Cardiac muscle cell (in vitro differentiated cells and primary cell): Measurements from ENCODE around the gene EML3. TPM values are rescaled to one million over a fixed set of nuclear protein-coding genes. Genes with fewer than 3 reads are reported as not detected.

Experiments
- DNase-seq, 2 donors: peaks; one replicate each; pipeline versions ENCODE4 v3.0.0 to v3.0.0-alpha.2; 2010 to 2017; ENCODE audit warnings: low read depth in 1 of 2, low spot score in 1 of 2
- H3K27ac ChIP-seq: fragments of 200-600 bp; sonication (generic); 2 replicates; pipeline ENCODE4 v1.5.1; 2016
- H3K27me3 ChIP-seq: fragments of 200-600 bp; sonication (generic); 2 replicates; pipeline ENCODE4 v1.6.0; 2016; ENCODE audit warnings: control low read depth
- H3K36me3 ChIP-seq: fragments of 200-600 bp; sonication (generic); 2 replicates; pipeline ENCODE4 v1.5.1; 2016; ENCODE audit warnings: control low read depth
- H3K4me1 ChIP-seq: fragments of 200-600 bp; sonication (generic); 2 replicates; pipeline ENCODE4 v1.8.1; 2017; ENCODE audit warnings: low read depth, mild to moderate bottlenecking, mixed run types
- H3K4me3 ChIP-seq: fragments of 200-600 bp; sonication (generic); 2 replicates; pipeline ENCODE4 v1.5.1; 2016; ENCODE audit warnings: mild to moderate bottlenecking
- H3K9me3 ChIP-seq: fragments of 200-600 bp; sonication (generic); 2 replicates; pipeline ENCODE4 v1.5.1; 2017; ENCODE audit warnings: low read depth, mild to moderate bottlenecking, control low read depth
- CTCF ChIP-seq: IDR thresholded peaks from 2 replicates; pipeline ENCODE4 v1.5.1; 2012; ENCODE audit warnings: low read depth, mild to moderate bottlenecking, low read length
- polyA plus RNA-seq: library from polyadenylated mRNA; unstranded; fragments of >200 nt; fragmentation: Nextera tagmentation; extraction: Ambion mirVana; gene quantifications from 2 replicates; pipeline ENCODE4 v1.2.1, GENCODE V29; 2016
- total RNA-seq: library from RNA; depleted of rRNA; stranded (reverse); fragments of >200 nt; gene quantifications from 2 replicates; pipeline ENCODE4 v1.2.3, GENCODE V29; 2016

Gene EML3
- total and polyA plus RNA-seq, 2 experiments from 2014 or later: 32.0 to 42.8 TPM

GRCh38 chr11:62614275-62614674, 1.7 kb upstream of the EML3 start:
- no peak for DNase-seq
- Histone ChIP-seq H3K36me3 (no peaks in the 10 kb centered on the region), H3K4me3 (no peak overlapping the region), H3K4me1 (no peaks in the 10 kb centered on the region), H3K27ac (peak overlapping the region; percentile 76), H3K27me3 (no peaks in the 10 kb centered on the region), H3K9me3 (no peaks in the 10 kb centered on the region)
- TF ChIP-seq CTCF: no peak

- Histone ChIP-seq H3K27me3 (no peaks in the 10 kb centered on the region), H3K4me1 (no peaks in the 10 kb centered on the region), H3K36me3 (no peaks in the 10 kb centered on the region), H3K9me3 (no peaks in the 10 kb centered on the region), H3K27ac (peak overlapping the region; percentile 76), H3K4me3 (no peak overlapping the region)
- no peak for TF ChIP-seq CTCF
- no peak for DNase-seq
These were observed 760 bp upstream of the EML3 start for GRCh38 chr11:62613291-62613778.

- no peaks in the 10 kb centered on the region for H3K36me3 ChIP-seq
- peak; percentile 12 for TF ChIP-seq CTCF
- no peaks in the 10 kb centered on the region for H3K9me3 ChIP-seq
- DNase-seq: peak in 1 of 2 donors; percentile 87
- H3K4me3 ChIP-seq: peak overlapping the region; percentile 55
- no peaks in the 10 kb centered on the region for H3K27me3 ChIP-seq
- H3K4me1 ChIP-seq: peaks cover 5% of the 10 kb centered on the region
- peak overlapping the region; percentile 59 for H3K27ac ChIP-seq
These were observed 740 bp downstream of the EML3 start for GRCh38 chr11:62611705-62612365.

GRCh38 chr11:62610814-62611704, 1.5 kb downstream of the EML3 start:
- no peaks in the 10 kb centered on the region for H3K9me3 ChIP-seq
- DNase-seq: no peak
- no peak for TF ChIP-seq CTCF
- H3K4me1 ChIP-seq: peaks cover 6% of the 10 kb centered on the region
- peak overlapping the region; percentile 59 for H3K27ac ChIP-seq
- H3K4me3 ChIP-seq: peak overlapping the region; percentile 55
- H3K27me3 ChIP-seq: no peaks in the 10 kb centered on the region
- no peaks in the 10 kb centered on the region for H3K36me3 ChIP-seq

- no peaks in the 10 kb centered on the region for H3K27me3 ChIP-seq
- no peak for DNase-seq
- no peak overlapping the region for H3K27ac ChIP-seq
- no peaks in the 10 kb centered on the region for H3K36me3 ChIP-seq
- no peak overlapping the region for H3K4me3 ChIP-seq
- H3K9me3 ChIP-seq: no peaks in the 10 kb centered on the region
- peaks cover 6% of the 10 kb centered on the region for H3K4me1 ChIP-seq
- TF ChIP-seq CTCF: no peak
These were observed 2.2 kb downstream of the EML3 start for GRCh38 chr11:62610403-62610802.
